GM10847 (cell line): ENCODE data around the gene MARCHF3.

Experiments used
- POLR2A ChIP-seq: IDR thresholded peaks from 2 replicates; pipeline ENCODE4 v1.6.1; 2011; ENCODE audit not compliant: insufficient read length; ENCODE audit errors: extremely low read depth

MARCHF3 gene

GRCh38 chr5:127060470-127060985, 30.2 kb upstream of the MARCHF3 start:
- no peak for TF ChIP-seq POLR2A

- no peak for TF ChIP-seq POLR2A
Observed at GRCh38 chr5:127056896-127057295, 26.5 kb upstream of the MARCHF3 start.

DNA sequence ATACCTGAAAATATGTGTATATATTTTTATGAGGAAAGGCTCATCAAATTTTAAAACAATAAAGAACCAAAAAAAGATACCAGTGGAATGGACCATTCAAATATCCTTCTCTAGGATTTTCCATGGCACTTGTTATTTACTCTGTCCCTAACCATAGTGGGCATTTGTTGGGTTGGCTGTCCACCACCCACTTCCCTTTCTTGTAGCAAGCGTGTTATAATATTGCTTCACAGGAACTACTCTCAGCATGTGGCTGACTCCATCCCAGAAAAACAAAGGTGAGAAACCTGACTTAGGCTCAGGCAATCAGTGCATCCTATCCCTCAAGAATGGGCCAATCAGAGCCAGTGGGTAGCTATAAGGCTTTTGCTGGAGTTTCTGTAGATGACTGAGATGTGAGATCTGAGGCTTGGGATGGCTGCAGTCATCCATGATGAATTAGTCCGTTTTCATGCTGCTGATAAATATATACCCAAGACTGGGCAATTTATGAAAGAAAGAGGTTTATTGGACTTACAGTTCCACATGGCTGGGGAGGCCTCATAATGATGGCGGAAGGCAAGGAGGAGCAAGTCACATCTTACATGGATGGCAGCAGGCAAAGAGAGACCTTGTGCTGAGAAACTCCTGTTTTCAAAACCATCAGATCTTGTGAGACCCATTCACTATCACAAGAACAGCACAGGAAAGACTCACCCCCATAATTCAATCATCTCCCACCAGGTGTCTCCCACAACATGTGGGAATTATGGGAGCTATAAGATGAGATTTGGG, 25.7 kb upstream of the MARCHF3 start:
- no peak for TF ChIP-seq POLR2A

DNA sequence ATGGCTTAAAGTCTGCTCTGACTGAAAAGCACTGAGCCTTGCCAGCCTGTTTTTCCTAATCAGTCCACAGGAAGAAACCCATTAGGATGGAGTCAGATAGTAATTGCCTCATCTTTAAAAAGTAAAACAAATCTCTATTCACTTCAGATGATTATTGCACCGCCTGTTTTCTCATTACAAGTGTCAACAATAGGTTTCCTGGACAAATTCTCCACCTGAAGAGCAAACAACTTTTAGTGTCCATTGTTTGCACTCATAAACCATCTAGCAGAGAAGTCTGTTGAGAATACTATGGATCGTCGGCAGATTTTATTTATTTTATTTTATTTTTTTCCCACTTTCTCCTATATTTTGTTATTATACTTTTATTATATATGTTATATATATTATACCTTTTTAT, 22.7 kb upstream of the MARCHF3 start:
- TF ChIP-seq POLR2A, result no peak

- no peak for TF ChIP-seq POLR2A
Observed at GRCh38 chr5:127051591-127051990, 21.2 kb upstream of the MARCHF3 start.

- no peak for TF ChIP-seq POLR2A
Observed at GRCh38 chr5:127046343-127047072, 16.1 kb upstream of the MARCHF3 start.

DNA sequence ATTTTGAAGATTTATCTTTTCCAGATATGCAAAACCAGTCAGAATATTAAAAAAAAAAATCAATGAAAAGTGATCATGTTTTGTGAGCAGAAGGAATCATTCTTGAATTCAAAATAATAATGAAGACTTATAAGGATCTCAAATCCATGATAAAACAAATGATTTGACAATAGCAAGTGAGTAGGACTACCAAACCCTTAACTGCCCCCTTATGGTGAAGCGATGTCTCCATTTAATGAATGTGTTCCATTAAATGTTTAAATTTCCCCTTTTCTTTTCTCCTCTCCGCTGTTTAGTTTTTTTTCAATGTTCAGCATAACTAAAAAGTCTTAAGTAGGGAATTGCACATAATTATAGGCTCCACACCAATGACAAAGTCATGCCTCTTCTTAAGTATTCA, 12.2 kb upstream of the MARCHF3 start:
- no peak for TF ChIP-seq POLR2A

DNA sequence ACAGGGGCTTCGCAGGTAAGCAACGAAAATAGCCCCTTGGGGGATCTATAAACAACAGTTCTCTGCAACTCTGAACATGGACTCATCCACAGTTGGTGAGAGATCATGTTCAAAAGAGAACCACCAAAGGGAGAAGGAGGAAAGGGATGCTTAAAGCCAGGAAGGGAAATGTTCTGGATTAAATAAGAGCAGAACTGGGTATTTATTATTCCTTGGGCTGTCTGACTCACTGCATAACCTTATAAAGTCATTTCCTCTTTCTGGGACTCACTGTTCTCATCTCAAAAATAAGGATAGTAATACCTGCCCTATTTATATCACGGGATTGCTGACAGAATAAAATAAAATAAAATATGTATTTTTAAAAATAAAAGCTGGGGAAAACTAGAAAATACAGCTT, 11.2 kb upstream of the MARCHF3 start:
- no peak for TF ChIP-seq POLR2A

DNA sequence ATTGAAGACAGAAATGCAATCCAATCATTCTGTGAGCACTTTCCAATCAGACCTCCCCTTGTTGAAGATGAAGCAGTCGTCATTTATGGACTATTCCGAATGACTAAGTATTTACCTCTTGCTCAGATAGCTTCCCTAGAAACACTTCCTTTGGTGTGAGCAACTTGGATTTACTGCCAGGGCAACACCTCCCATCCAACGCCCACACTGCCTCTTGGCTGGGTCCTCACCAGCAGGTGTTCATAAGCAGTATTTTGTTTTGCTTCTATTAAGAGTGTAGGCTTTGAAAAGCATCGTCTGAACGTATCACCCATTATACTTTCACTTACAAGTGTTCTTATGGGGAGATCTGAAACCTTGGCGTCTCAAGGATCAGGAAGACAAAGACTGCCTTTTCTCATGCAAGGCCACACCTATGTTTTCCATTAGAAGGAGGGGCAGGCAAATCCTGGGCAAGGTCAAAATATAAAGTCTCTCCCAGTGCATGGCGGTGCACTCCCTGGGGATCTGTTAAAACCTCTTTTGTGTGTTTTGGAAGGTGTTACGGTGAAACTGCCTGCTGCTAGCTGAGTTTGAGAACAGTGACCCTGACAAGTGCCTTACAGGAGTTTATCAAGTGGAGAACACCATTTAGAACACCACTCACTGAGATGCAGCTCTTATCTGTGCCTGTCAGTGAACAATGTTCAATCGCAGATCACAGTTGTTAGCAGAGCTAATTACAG, 10.6 kb upstream of the MARCHF3 start:
- no peak for TF ChIP-seq POLR2A

GRCh38 chr5:127038550-127038949, 8.2 kb upstream of the MARCHF3 start:
- no peak for TF ChIP-seq POLR2A

GRCh38 chr5:127031863-127032232, 1.5 kb upstream of the MARCHF3 start:
- TF ChIP-seq POLR2A, result no peak

DNA sequence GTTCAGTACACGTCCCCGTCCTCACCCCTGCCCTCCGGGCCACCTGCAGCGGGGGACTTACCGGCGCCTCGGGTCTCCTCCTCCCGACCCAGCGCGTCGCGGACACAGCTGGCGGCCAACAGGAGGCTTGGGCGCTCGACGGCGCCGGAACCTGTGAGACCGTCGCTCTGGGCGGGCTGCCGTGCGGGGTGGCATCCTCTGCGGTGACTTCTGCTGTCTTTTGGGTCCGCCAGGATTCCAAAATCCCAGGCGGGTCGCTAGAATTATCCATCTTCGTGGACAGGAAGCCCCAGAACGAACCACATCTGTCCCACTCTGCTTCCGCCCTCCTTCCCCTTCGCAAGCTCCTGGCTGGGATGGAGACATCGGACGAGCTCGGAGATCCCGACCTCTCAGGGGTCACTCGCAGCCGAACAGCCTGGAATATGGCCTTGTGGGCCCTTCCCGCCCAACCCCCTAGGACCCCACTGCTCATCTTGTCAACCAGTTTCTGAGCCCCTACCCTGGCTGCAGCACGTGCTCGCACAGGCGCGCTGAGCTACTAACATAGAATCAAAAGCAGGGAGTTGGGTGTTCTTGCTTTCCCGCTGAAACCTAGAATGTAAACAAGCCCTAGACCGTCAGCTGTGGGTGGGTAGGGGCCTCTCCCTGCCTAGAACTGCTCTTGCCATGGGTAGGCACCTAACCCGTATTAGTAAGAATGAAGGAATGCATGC, 947 bp upstream of the MARCHF3 start:
- no peak for TF ChIP-seq POLR2A

- TF ChIP-seq POLR2A, result no peak
Observed at GRCh38 chr5:127029581-127030258, 638 bp downstream of the MARCHF3 start.

DNA sequence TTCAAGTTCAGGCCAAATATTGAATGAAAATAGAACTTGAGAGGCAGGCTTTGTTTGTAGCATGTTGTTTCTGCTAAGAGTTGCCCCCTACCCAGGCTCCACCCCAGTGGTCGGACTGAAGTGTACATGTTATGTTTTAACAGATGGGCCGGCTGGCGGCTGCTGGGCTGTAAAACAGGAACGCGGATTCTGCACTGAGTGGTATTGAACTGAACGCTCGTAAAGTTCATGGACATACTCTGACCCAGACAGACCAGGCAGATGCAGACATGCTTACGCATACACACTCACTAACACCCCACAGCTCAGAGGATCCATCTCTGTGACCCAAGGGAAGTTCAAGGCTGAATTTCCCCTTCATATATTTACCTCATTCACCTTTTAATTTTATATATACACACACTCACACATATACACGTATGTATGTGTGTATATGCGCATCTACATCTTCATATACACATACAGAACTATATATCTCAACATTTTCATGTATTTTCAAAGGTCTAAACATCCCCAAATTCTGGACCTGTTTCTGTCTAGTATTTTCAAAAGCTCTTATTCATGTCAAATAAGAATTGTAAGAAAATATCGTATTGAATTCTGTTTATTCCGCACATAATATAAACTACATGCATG, 1.4 kb downstream of the MARCHF3 start:
- no peak for TF ChIP-seq POLR2A
